A673 (cell line): Measurements from ENCODE around the gene CHST7. TPM values are rescaled to one million over a fixed set of nuclear protein-coding genes. Genes with fewer than 3 reads are reported as not detected.
"Not testable (repeated sequence)": the region's sequence is repeated elsewhere in the genome, so short reads cannot be mapped to it uniquely, and the experiment has no call there.

Source experiments
- BruUV-seq: library from RNA; stranded (reverse); fragments of 400-500 nt; replicated peaks from 2 replicates; lab custom pipeline; 2021; lab: Mats Ljungman, UMichigan
- CTCF ChIA-PET: fragments of 300-600 bp; sonication (Branson Sonifier 250); formaldehyde crosslinking; loops from one replicate; lab custom pipeline; 2022; ENCODE audit warnings: antibody characterized with exemption; lab: Charles Lee
- POLR2A ChIA-PET: fragments of 300-600 bp; sonication (Branson Sonifier 250); formaldehyde crosslinking; loops from one replicate; lab custom pipeline; 2022; ENCODE audit warnings: antibody characterized with exemption; ENCODE audit not compliant: low non-redundant PET; lab: Charles Lee
- DNase-seq: peaks from one replicate; pipeline ENCODE4 v3.0.0-alpha.2; 2015; ENCODE audit warnings: low spot score
- H3K27ac ChIP-seq: fragments of 200-600 bp; sonication (generic); 2 replicates; pipeline ENCODE4 v1.5.1; 2016; ENCODE audit warnings: mixed run types, low read depth, mild to moderate bottlenecking, mixed read lengths, antibody characterized with exemption, low read length; ENCODE audit not compliant: poor library complexity, severe bottlenecking
- H3K27me3 ChIP-seq: fragments of 200-600 bp; sonication (generic); replicated peaks from 2 replicates; pipeline ENCODE4 v1.6.1; 2017; ENCODE audit warnings: mixed run types, low read depth, mild to moderate bottlenecking, mixed read lengths, antibody characterized with exemption, low read length; ENCODE audit not compliant: insufficient read depth, poor library complexity
- H3K36me3 ChIP-seq: fragments of 200-600 bp; sonication (generic); 2 replicates; pipeline ENCODE4 v1.6.1; 2016; ENCODE audit warnings: mixed run types, mild to moderate bottlenecking, mixed read lengths, antibody characterized with exemption, low read length; ENCODE audit not compliant: insufficient read depth, poor library complexity, severe bottlenecking
- H3K4me1 ChIP-seq: fragments of 200-600 bp; sonication (generic); 2 replicates; pipeline ENCODE4 v1.6.1; 2017; ENCODE audit warnings: mixed run types, mild to moderate bottlenecking, mixed read lengths, antibody characterized with exemption, low read length; ENCODE audit not compliant: insufficient read depth, poor library complexity, severe bottlenecking
- H3K4me3 ChIP-seq: fragments of 200-600 bp; sonication (generic); 2 replicates; pipeline ENCODE4 v1.5.1; 2016; ENCODE audit warnings: low read depth, mixed run types, mild to moderate bottlenecking, mixed read lengths, low read length; ENCODE audit not compliant: poor library complexity, severe bottlenecking
- H3K9me3 ChIP-seq: fragments of 200-600 bp; sonication (generic); 2 replicates; pipeline ENCODE4 v1.6.1; 2016; ENCODE audit warnings: mixed run types, low read depth, mild to moderate bottlenecking, mixed read lengths, antibody characterized with exemption, low read length; ENCODE audit not compliant: poor library complexity, severe bottlenecking
- CTCF ChIP-seq: fragments of 300-800, 200-600 bp; sonication (generic); conservative IDR thresholded peaks from 2 replicates; pipeline ENCODE4 v1.5.1; 2017; ENCODE audit warnings: low read depth, mild to moderate bottlenecking, antibody characterized with exemption, low read length, moderate library complexity, mixed read lengths
- EZH2 ChIP-seq: fragments of 200-600 bp; sonication (generic); IDR thresholded peaks from 2 replicates; pipeline ENCODE4 v1.6.1; 2017; ENCODE audit warnings: borderline replicate concordance, low read depth, mild to moderate bottlenecking, mixed read lengths, antibody characterized with exemption, low read length; ENCODE audit not compliant: poor library complexity, severe bottlenecking
- intact Hi-C: fragments of 100-400 bp; cut with micrococcal nuclease; formaldehyde crosslinking; loops from one replicate; pipeline ENCODE4 v1.10.0; 2022; ENCODE audit not compliant: unreplicated experiment
- total RNA-seq: library from RNA; stranded (reverse); gene quantifications from 2 replicates; pipeline ENCODE4 v1.2.3, GENCODE V29; 2021

The CHST7 gene
- total RNA-seq, 1 experiment from 2014 or later = 5.7 TPM

GRCh38 chrX:46531442-46531841 is 42.1 kb upstream of the CHST7 start:
- H3K4me3 ChIP-seq = no peak overlapping the region
- no peaks in the 10 kb centered on the region for H3K36me3 ChIP-seq
- BruUV-seq = no TSS peak
- H3K9me3 ChIP-seq = no peaks in the 10 kb centered on the region
- no peaks in the 10 kb centered on the region for H3K27me3 ChIP-seq
- H3K27ac ChIP-seq = no peak overlapping the region
- POLR2A ChIA-PET = no interaction called here
- intact Hi-C loops = no loop called here
- TF ChIP-seq EZH2 (no peak), CTCF (no peak)
- CTCF ChIA-PET = no interaction called here
- no peaks in the 10 kb centered on the region for H3K4me1 ChIP-seq
- DNase-seq = no peak

- peaks cover 8% of the 10 kb centered on the region for H3K36me3 ChIP-seq
- peaks cover 5% of the 10 kb centered on the region for H3K4me1 ChIP-seq
- TF ChIP-seq EZH2 (no peak), CTCF (no peak)
- ChIA-PET CTCF (no interaction called here), POLR2A (no interaction called here)
- no peak for DNase-seq
- no TSS peak for BruUV-seq
- no peaks in the 10 kb centered on the region for H3K9me3 ChIP-seq
- H3K27me3 ChIP-seq = no peaks in the 10 kb centered on the region
- intact Hi-C loops = no loop called here
- H3K27ac ChIP-seq = no peak overlapping the region
- no peak overlapping the region for H3K4me3 ChIP-seq
Measured at GRCh38 chrX:46543441-46543840, 30.1 kb upstream of the CHST7 start.

GRCh38 chrX:46544527-46544926 is 29.0 kb upstream of the CHST7 start:
- H3K27me3 ChIP-seq, intact Hi-C loops, DNase-seq, CTCF ChIA-PET, H3K9me3 ChIP-seq, H3K4me1 ChIP-seq, H3K36me3 ChIP-seq, BruUV-seq: not testable (repeated sequence)
- peak overlapping the region; percentile 68 for H3K4me3 ChIP-seq
- peak overlapping the region; percentile 78 for H3K27ac ChIP-seq
- POLR2A ChIA-PET = interaction anchor here (0.6 kb wide), 1 partner anchor 281 kb away, joined by 3 read pairs; no protein-coding TSS in a partner anchor
